HEK293 (cell line): ENCODE measurements around the gene ARIH2.

Experiments
- CTCF ChIA-PET: fragments of 350-600 bp; formaldehyde crosslinking; extraction: SDS; loops from one replicate; lab custom pipeline; 2021; ENCODE audit warnings: antibody characterized with exemption; lab: Yijun Ruan, JAX
- POLR2A ChIA-PET: fragments of 300-600 bp; formaldehyde crosslinking; extraction: SDS; loops from one replicate; lab custom pipeline; 2020; ENCODE audit warnings: antibody characterized with exemption, inconsistent platforms; lab: Yijun Ruan, JAX
- H3K27ac ChIP-seq: fragments of 200-500 bp; sonication (Bioruptor generic); 2 replicates; pipeline ENCODE4 v1.5.1; 2014; ENCODE audit warnings: low read depth, low read length, control low read depth, inconsistent platforms; ENCODE audit errors: extremely low read depth
- H3K36me3 ChIP-seq, 2 experiments: fragments of 200-500 bp in 1 of 2; sonication (Bioruptor generic) in 1 of 2; 1 replicate in 1 of 2; 2 replicates in 1 of 2; pipeline ENCODE4 v1.5.1; 2014 to 2017; ENCODE audit warnings: inconsistent platforms in 2 of 2, low read length in 2 of 2; ENCODE audit not compliant: control insufficient read depth in 2 of 2, insufficient read depth in 1 of 2
- H3K4me1 ChIP-seq: fragments of 200-500 bp; sonication (Bioruptor generic); 2 replicates; pipeline ENCODE4 v1.5.1; 2014; ENCODE audit warnings: mild to moderate bottlenecking, low read length, inconsistent platforms; ENCODE audit not compliant: control insufficient read depth, insufficient read depth
- H3K4me3 ChIP-seq: 2 replicates; pipeline ENCODE4 v1.5.1; 2011; ENCODE audit warnings: low read depth, mild to moderate bottlenecking, control low read depth, low read length, moderate library complexity
- H3K9me3 ChIP-seq: fragments of 200-500 bp; sonication (Bioruptor generic); 2 replicates; pipeline ENCODE4 v1.5.1; 2014; ENCODE audit warnings: low read depth, low read length, inconsistent platforms; ENCODE audit not compliant: control insufficient read depth, insufficient read depth
- HOXA7 ChIP-seq: sonication (generic); formaldehyde crosslinking; IDR thresholded peaks from 2 replicates; pipeline ENCODE4 v1.8.1; 2022; ENCODE audit warnings: missing genetic modification reagents, borderline replicate concordance
- KLF10 ChIP-seq: fragments of 450-650 bp; IDR thresholded peaks from 2 replicates; pipeline ENCODE4 v1.5.1; 2018; ENCODE audit warnings: missing biosample characterization, mild to moderate bottlenecking, missing genetic modification characterization
- KLF8 ChIP-seq: fragments of 450-650 bp; formaldehyde crosslinking; IDR thresholded peaks from 2 replicates; pipeline ENCODE4 v1.5.1; 2016; ENCODE audit warnings: missing biosample characterization, missing genetic modification characterization
- OVOL3 ChIP-seq: fragments of 450-650 bp; formaldehyde crosslinking; IDR thresholded peaks from 2 replicates; pipeline ENCODE4 v1.5.1; 2016; ENCODE audit warnings: missing biosample characterization, missing genetic modification characterization
- SALL2 ChIP-seq: fragments of 450-650 bp; formaldehyde crosslinking; IDR thresholded peaks from 2 replicates; pipeline ENCODE4 v1.5.0; 2017; ENCODE audit warnings: missing biosample characterization, mild to moderate bottlenecking, missing genetic modification characterization, borderline replicate concordance
- ZBTB48 ChIP-seq: fragments of 450-650 bp; formaldehyde crosslinking; IDR thresholded peaks from 2 replicates; pipeline ENCODE4 v1.5.1; 2016; ENCODE audit warnings: missing biosample characterization, missing genetic modification characterization
- ZBTB8A ChIP-seq: fragments of 450-650 bp; formaldehyde crosslinking; IDR thresholded peaks from 2 replicates; pipeline ENCODE4 v1.5.1; 2016; ENCODE audit warnings: missing biosample characterization, missing genetic modification characterization
- ZFP69B ChIP-seq: fragments of 450-650 bp; formaldehyde crosslinking; IDR thresholded peaks from 2 replicates; pipeline ENCODE4 v1.5.1; 2016; ENCODE audit warnings: missing biosample characterization, missing genetic modification characterization
- ZNF133 ChIP-seq: fragments of 450-650 bp; formaldehyde crosslinking; IDR thresholded peaks from 2 replicates; pipeline ENCODE4 v1.5.1; 2016; ENCODE audit warnings: missing biosample characterization, missing genetic modification characterization
- ZNF138 ChIP-seq: fragments of 450-650 bp; formaldehyde crosslinking; IDR thresholded peaks from 2 replicates; pipeline ENCODE4 v1.5.1; 2016; ENCODE audit warnings: missing biosample characterization, missing genetic modification characterization, borderline replicate concordance
- ZNF146 ChIP-seq: fragments of 450-650 bp; formaldehyde crosslinking; IDR thresholded peaks from 2 replicates; pipeline ENCODE4 v1.5.1; 2016; ENCODE audit warnings: missing biosample characterization, missing genetic modification characterization
- ZNF157 ChIP-seq: fragments of 450-650 bp; formaldehyde crosslinking; IDR thresholded peaks from 2 replicates; pipeline ENCODE4 v1.5.1; 2016; ENCODE audit warnings: missing biosample characterization, missing genetic modification characterization
- ZNF169 ChIP-seq: fragments of 450-650 bp; formaldehyde crosslinking; IDR thresholded peaks from 2 replicates; pipeline ENCODE4 v1.5.1; 2016; ENCODE audit warnings: missing biosample characterization, missing genetic modification characterization
- ZNF19 ChIP-seq: fragments of 450-650 bp; formaldehyde crosslinking; IDR thresholded peaks from 2 replicates; pipeline ENCODE4; 2016; ENCODE audit warnings: missing biosample characterization, missing genetic modification characterization, low read depth
- ZNF221 ChIP-seq: fragments of 450-650 bp; formaldehyde crosslinking; IDR thresholded peaks from 2 replicates; pipeline ENCODE4 v1.5.1; 2017; ENCODE audit warnings: missing biosample characterization, missing genetic modification characterization, borderline replicate concordance
- ZNF248 ChIP-seq: fragments of 450-650 bp; formaldehyde crosslinking; IDR thresholded peaks from 2 replicates; pipeline ENCODE4 v1.5.1; 2017; ENCODE audit warnings: missing biosample characterization, missing genetic modification characterization
- ZNF274 ChIP-seq, 2 experiments: fragments of 200-500 bp in 1 of 2; fragments of 450-650 bp in 1 of 2; sonication (Bioruptor generic) in 1 of 2; formaldehyde crosslinking in 1 of 2; IDR thresholded peaks; 2 replicates each; pipeline versions ENCODE4 v1.5.1 to v1.6.1; 2014 to 2016; ENCODE audit warnings: borderline replicate concordance in 1 of 2, inconsistent platforms in 1 of 2, low read length in 1 of 2, missing biosample characterization in 1 of 2, missing genetic modification characterization in 1 of 2
- ZNF350 ChIP-seq: fragments of 450-650 bp; formaldehyde crosslinking; IDR thresholded peaks from 2 replicates; pipeline ENCODE4 v1.5.0; 2017; ENCODE audit warnings: missing biosample characterization, mild to moderate bottlenecking, missing genetic modification characterization
- ZNF423 ChIP-seq: fragments of 450-650 bp; formaldehyde crosslinking; IDR thresholded peaks from 2 replicates; pipeline ENCODE4 v1.5.1; 2016; ENCODE audit warnings: missing biosample characterization, missing genetic modification characterization
- ZNF433 ChIP-seq: fragments of 450-650 bp; formaldehyde crosslinking; IDR thresholded peaks from 2 replicates; pipeline ENCODE4 v1.5.1; 2016; ENCODE audit warnings: missing biosample characterization, missing genetic modification characterization, low read depth
- ZNF473 ChIP-seq: fragments of 450-650 bp; formaldehyde crosslinking; IDR thresholded peaks from 2 replicates; pipeline ENCODE4 v1.5.1; 2017; ENCODE audit warnings: missing biosample characterization, missing genetic modification characterization
- ZNF521 ChIP-seq: fragments of 450-650 bp; formaldehyde crosslinking; IDR thresholded peaks from 2 replicates; pipeline ENCODE4 v1.5.1; 2017; ENCODE audit warnings: missing biosample characterization, mild to moderate bottlenecking, missing genetic modification characterization
- ZNF610 ChIP-seq: fragments of 450-650 bp; formaldehyde crosslinking; IDR thresholded peaks from 2 replicates; pipeline ENCODE4 v1.5.1; 2016; ENCODE audit warnings: missing biosample characterization, missing genetic modification characterization, borderline replicate concordance
- ZNF658 ChIP-seq: fragments of 450-650 bp; formaldehyde crosslinking; IDR thresholded peaks from 2 replicates; pipeline ENCODE4; 2016; ENCODE audit warnings: missing biosample characterization, missing genetic modification characterization
- ZNF670 ChIP-seq: fragments of 450-650 bp; formaldehyde crosslinking; IDR thresholded peaks from 2 replicates; pipeline ENCODE4 v1.5.1; 2016; ENCODE audit warnings: missing biosample characterization, missing genetic modification characterization, low read depth
- ZNF677 ChIP-seq: fragments of 450-650 bp; IDR thresholded peaks from 2 replicates; pipeline ENCODE4 v1.5.0; 2018; ENCODE audit warnings: missing biosample characterization, mild to moderate bottlenecking, missing genetic modification characterization, moderate library complexity
- ZNF701 ChIP-seq: fragments of 450-650 bp; formaldehyde crosslinking; IDR thresholded peaks from 2 replicates; pipeline ENCODE4 v1.5.1; 2016; ENCODE audit warnings: missing biosample characterization, missing genetic modification characterization
- ZNF776 ChIP-seq: fragments of 450-650 bp; formaldehyde crosslinking; IDR thresholded peaks from 2 replicates; pipeline ENCODE4 v1.5.0; 2017; ENCODE audit warnings: missing biosample characterization, missing genetic modification characterization, borderline replicate concordance
- ZNF777 ChIP-seq: fragments of 450-650 bp; formaldehyde crosslinking; IDR thresholded peaks from 2 replicates; pipeline ENCODE4 v1.5.1; 2017; ENCODE audit warnings: missing biosample characterization, missing genetic modification characterization, borderline replicate concordance
- ZNF843 ChIP-seq: fragments of 450-650 bp; formaldehyde crosslinking; IDR thresholded peaks from 2 replicates; pipeline ENCODE4 v1.5.1; 2016; ENCODE audit warnings: missing biosample characterization, missing genetic modification characterization
- TF ChIP-seq, protein P1 (sequence below): fragments of 450-650 bp; formaldehyde crosslinking; IDR thresholded peaks from 2 replicates; pipeline ENCODE4 v1.5.1; 2017; ENCODE audit warnings: missing biosample characterization, missing genetic modification characterization
- TF ChIP-seq, protein P2 (sequence below): fragments of 450-650 bp; formaldehyde crosslinking; IDR thresholded peaks from 2 replicates; pipeline ENCODE4 v1.5.1; 2016; ENCODE audit warnings: missing biosample characterization, missing genetic modification characterization
- TF ChIP-seq, protein P3 (sequence below): fragments of 450-650 bp; formaldehyde crosslinking; IDR thresholded peaks from 2 replicates; pipeline ENCODE4 v1.5.1; 2016; ENCODE audit warnings: missing biosample characterization, missing genetic modification characterization, borderline replicate concordance

Gene ARIH2

DNA sequence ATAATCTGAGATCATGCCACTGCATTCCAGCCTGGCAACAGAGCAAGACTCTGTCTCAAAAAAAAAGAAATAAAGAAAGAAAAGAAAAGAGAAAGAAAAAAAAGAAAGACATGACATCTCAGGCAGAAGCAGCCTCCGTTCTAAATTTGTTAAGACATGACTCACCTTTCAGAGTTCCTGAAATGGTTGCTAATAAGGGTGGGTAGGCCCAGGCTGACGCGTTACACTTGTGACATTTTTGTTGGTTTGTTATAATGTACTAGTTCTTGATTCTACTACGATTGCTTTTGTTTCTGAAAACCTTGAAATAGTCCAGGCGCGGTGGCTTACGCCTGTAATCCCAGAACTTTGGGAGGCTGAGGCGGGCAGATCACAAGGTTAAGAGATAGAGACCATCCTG lies 41.0 kb upstream of the ARIH2 start:
- Histone ChIP-seq H3K36me3 (no peaks in the 10 kb centered on the region), H3K9me3 (no peaks in the 10 kb centered on the region), H3K4me1 (no peaks in the 10 kb centered on the region), H3K4me3 (no peak overlapping the region), H3K27ac (no peak overlapping the region)
- ChIA-PET CTCF (no interaction called here), POLR2A (no interaction called here)
- TF ChIP-seq, protein P1, sequence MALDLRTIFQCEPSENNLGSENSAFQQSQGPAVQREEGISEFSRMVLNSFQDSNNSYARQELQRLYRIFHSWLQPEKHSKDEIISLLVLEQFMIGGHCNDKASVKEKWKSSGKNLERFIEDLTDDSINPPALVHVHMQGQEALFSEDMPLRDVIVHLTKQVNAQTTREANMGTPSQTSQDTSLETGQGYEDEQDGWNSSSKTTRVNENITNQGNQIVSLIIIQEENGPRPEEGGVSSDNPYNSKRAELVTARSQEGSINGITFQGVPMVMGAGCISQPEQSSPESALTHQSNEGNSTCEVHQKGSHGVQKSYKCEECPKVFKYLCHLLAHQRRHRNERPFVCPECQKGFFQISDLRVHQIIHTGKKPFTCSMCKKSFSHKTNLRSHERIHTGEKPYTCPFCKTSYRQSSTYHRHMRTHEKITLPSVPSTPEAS (tag by site-specific recombination) = no peak
- TF ChIP-seq ZNF776 (tag by site-specific recombination) (no peak), ZNF433 (no peak), SALL2 (tag by site-specific recombination) (no peak), KLF8 (tag by site-specific recombination) (no peak), ZNF274 (IDR thresholded peaks at IDR 0.05; ENCODE audit: low read length) (no peak), ZNF274 (tag by site-specific recombination; IDR thresholded peaks at IDR 0.05; ENCODE audit: borderline replicate concordance) (no peak), OVOL3 (tag by site-specific recombination) (no peak), ZNF157 (tag by site-specific recombination) (no peak), ZNF670 (tag by site-specific recombination) (no peak), ZNF248 (tag by site-specific recombination) (no peak), ZFP69B (tag by site-specific recombination) (no peak), ZNF521 (no peak), ZNF146 (tag by site-specific recombination) (no peak), ZNF658 (tag by site-specific recombination) (no peak), ZNF843 (no peak), ZNF677 (tag by site-specific recombination) (no peak)

DNA sequence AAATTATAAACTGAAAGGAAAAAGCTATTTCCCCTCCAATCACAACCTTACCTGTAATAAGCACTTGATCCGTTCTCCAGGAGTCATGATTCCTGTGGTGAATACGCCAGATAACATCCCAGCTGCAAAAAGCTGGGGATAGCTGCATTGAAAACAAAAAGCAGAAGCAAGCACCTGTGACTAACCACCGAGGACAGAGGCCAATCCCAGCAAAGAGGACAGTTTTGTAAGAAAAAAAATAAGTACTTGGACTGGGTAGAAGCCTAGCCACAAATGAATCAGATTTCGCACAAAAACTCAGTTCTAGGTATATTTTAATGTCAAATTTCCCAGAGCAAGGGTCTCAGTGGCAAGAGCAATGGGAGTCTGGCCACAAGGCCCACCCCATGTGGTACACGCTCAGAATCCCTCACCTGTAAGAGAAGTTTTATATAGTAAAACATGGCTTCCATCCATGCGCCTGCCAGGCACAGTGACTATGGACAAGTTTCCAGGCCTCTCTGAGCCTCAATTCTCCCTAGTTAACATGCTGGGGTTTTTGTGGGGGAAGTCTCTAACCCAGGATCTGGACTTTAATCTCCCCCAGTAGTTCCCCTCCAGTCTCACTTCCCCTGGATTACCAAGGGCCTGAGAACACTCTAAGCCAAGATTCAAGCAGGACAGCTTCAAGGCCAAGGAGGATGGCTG lies 39.2 kb upstream of the ARIH2 start:
- no peak overlapping the region for H3K4me3 ChIP-seq
- no peaks in the 10 kb centered on the region for H3K4me1 ChIP-seq
- POLR2A ChIA-PET = interaction anchor here (0.6 kb wide), 2 partner anchors 38 to 265 kb away, joined by 3 to 4 read pairs; no protein-coding TSS in a partner anchor
- no peak for TF ChIP-seq ZNF350 (tag by site-specific recombination)
- TF ChIP-seq ZNF777 (tag by site-specific recombination) = no peak
- no peak for TF ChIP-seq ZNF138
- TF ChIP-seq ZNF423 = no peak
- TF ChIP-seq, protein P2, sequence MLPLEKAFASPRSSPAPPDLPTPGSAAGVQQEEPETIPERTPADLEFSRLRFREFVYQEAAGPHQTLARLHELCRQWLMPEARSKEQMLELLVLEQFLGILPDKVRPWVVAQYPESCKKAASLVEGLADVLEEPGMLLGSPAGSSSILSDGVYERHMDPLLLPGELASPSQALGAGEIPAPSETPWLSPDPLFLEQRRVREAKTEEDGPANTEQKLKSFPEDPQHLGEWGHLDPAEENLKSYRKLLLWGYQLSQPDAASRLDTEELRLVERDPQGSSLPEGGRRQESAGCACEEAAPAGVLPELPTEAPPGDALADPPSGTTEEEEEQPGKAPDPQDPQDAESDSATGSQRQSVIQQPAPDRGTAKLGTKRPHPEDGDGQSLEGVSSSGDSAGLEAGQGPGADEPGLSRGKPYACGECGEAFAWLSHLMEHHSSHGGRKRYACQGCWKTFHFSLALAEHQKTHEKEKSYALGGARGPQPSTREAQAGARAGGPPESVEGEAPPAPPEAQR (tag by site-specific recombination) = no peak
- TF ChIP-seq, protein P3, sequence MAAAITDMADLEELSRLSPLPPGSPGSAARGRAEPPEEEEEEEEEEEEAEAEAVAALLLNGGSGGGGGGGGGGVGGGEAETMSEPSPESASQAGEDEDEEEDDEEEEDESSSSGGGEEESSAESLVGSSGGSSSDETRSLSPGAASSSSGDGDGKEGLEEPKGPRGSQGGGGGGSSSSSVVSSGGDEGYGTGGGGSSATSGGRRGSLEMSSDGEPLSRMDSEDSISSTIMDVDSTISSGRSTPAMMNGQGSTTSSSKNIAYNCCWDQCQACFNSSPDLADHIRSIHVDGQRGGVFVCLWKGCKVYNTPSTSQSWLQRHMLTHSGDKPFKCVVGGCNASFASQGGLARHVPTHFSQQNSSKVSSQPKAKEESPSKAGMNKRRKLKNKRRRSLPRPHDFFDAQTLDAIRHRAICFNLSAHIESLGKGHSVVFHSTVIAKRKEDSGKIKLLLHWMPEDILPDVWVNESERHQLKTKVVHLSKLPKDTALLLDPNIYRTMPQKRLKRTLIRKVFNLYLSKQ (tag by site-specific recombination) = no peak
- no peak for TF ChIP-seq ZNF221
- TF ChIP-seq KLF10 (tag by site-specific recombination) = no peak
- no peak for TF ChIP-seq ZNF169 (tag by site-specific recombination)
- no peak for TF ChIP-seq ZBTB48 (tag by site-specific recombination)
- TF ChIP-seq ZNF133 (tag by site-specific recombination) = no peak
- TF ChIP-seq ZNF473 (tag by site-specific recombination) = no peak
- no peak for TF ChIP-seq ZBTB8A (tag by site-specific recombination)
- no peak for TF ChIP-seq ZNF701 (tag by site-specific recombination)
- no peak for TF ChIP-seq HOXA7 (CRISPR knock-in tag)
- TF ChIP-seq ZNF610 (tag by site-specific recombination) = no peak
- no peak for TF ChIP-seq OVOL3 (tag by site-specific recombination)
- no peak for TF ChIP-seq ZNF19 (tag by site-specific recombination)
- CTCF ChIA-PET = no interaction called here
- no peak overlapping the region for H3K27ac ChIP-seq
- no peaks in the 10 kb centered on the region for H3K9me3 ChIP-seq
- peaks cover 0 to 4% of the 10 kb centered on the region in 2 experiments; a peak in 1 of 3 replicates for H3K36me3 ChIP-seq
